HG02885 (cell line): ENCODE data around the gene KAZN.

Experiments used
- ATAC-seq: cut with Tn5 transposase; IDR thresholded peaks from one replicate; pipeline ENCODE4 v1.9.1; 2021; ENCODE audit warnings: mild to moderate bottlenecking; ENCODE audit not compliant: unreplicated experiment, poor library complexity

KAZN gene

DNA sequence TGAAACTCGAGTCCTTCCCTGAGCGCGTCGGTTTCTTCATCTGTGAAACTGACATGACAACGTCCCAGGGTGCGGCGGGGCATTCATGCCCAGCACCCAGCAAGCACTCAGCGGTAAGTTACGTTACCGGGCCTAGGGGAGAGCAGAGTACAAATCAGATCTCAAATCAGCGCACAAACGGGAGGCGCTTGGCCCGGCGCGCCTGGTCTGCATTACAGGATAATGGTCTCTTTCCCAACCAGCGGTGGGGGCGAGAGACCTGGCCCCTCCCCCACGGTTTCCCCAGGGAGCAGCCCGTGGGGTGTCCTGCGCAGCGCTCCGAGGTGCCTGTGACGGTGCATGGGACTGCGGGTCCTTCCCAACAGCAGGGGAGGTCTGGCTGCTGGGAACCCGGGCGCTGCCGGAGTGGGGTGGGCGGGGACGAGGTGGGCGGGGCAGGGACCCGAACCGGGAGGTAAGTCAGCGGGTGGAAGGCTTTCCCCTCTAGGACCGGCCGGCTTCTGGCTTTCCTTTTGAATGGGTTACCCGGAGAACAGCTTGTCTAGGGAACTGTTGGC is 556.1 kb downstream of the KAZN start:
- no peak for ATAC-seq

DNA sequence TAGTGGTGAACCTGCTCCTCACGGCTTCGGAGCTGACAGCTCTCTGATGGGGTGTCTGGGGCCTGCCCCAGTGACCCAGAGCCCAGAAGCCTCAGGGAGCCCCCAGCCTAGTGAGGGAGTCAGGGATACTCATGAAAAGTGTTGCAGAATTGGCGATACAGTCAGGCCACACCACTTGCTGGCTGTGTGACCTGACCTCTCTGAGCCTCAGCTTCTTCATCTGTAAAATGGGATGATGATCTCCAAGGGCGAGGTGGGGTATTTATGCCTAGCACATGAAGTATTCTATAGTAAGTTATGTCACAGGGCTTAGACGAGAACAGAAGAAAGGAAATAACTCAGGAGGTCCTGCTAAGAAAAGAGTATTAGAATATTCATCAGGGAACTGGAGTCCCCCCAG is 556.7 kb downstream of the KAZN start:
- ATAC-seq, result no peak

DNA sequence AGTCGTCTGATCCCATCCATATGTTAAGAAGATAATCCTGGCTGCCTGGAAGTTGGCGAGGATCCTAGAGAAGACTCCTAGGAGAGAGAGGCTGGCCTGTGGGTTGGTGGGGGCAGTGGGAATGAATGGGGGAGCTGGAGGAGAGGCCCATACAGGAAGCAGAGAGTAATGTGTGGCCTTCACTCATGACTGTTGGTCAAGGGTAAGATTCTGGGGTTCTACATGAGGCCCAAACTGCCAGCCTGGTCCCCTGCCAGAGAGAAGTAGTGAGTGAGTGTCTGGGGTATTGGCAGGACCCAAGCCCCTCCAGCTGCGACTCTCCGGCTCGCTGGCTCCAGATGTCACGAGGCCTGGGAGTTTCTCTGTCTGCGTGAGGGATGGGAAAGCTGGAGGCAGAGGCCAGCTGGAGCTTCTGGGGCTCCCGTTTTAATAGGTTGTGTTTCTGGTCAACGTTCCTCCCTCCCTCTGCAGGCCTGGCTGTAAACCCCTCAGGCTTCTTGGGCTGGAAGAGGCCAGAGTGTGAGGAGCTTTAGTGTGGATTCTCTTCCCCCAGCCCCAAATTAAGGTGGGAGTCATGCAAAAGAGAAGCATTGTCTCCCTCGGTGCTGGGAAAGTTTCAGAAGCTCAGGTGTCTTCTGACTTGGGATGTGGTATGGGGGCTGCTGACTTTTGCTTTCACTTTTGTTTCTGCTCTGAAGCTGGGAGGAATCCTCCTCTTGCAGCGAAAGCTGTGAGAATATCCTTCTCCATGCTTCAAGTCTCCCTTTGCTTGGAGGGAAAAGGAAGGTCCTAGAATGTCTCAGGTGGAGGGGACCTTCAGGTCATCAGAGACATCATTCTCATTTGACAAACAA is 557.6 kb downstream of the KAZN start:
- ATAC-seq, result no peak

DNA sequence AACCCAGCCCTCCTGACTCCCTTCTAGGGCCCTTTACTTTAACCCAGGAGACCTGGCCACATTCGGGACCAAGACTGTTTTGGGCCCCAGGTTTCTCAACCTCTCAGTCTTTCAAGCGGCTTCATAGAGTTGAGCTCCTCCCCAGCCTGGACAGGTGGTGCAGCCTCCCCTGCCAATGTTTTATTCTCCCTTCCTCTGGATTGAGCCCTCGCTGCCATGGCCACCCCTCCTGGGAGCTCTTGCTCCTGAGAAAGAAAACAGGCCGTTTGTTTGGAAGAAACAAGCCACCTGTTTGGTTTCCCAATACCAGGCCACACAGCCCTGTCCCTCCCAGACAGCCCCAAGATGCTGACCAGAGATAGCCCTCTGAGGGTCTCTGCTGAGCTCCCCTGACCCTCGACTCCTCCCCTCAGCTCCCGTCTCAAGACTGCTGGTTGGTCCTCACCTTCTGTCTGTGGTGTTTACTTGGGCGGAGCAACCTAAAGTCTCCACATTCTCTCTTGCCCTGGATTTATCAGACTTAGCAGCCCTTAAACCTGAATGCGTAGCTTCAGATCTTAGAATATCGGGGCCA is 558.4 kb downstream of the KAZN start:
- ATAC-seq, result no peak

DNA sequence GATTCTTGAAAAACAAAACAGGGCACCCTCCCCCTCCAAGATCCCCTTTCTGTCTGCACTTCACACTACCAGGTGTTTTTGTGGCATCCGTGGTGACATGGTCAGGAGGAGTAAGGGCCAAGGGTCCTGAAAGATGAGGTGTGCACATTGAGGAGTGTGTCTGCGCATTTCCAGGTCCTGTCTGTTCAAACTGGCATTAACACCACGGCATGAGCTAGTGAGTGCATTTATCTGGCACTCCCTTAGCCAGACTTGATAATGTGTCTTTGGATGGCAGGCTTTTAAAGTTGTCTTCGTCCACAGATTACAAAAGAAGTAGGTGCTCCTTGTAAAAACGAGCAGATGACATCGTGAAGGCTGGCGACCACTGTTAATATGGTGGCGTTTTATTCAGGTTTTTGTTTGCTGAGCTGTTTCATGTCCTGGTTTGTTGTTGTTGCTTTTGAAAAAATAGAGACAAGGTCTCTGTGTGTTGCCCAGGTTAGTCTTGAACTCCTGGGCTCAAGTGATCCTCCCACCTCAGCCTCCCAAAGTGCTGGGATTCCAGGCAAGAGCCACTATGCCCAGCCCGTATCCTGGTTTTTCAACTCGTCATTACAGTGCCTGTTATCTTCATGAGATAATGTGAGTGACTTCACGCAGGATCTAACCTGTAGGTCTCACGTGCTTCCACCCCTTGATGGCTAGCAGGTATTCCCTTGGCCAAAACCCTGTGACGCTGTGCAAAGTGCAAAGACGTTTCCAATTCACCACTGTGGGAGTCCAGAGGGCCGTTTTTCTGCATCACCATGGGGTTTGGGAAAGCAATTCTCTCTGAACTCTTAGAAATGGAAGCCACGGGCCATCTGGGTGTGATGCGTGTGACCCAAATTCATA is 559.3 kb downstream of the KAZN start:
- no peak for ATAC-seq

DNA sequence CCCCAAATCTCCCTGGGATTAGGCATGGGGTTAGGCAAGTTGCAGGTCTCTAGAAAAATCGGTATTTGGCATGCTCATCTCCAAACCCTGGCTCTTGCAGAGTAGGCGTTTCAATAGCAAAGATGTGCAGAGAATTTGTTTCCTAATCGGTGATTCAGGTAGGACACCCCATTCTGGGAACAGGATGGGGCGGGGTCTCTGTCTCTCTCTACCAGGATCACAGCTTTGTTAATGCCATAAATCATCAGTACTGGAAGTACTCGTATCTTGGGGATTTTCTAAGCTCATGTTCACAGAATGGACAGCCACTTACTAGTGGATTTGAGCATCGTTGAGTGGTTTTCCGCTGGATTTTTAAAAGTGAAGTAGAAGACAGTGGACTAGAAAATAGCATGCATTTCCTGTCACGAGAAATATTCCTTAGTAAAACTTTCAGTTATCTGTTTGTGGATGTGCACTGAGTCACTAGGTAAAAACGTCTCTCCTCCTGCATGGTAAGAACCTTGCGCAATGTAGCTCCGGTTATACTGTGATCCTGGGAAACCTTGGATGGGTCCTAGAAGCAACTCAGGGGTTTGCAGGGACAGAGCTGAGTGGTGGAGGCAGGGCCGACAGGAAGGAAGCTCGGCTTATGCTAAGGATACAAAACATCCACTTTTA is 560.2 kb downstream of the KAZN start:
- ATAC-seq, result no peak

DNA sequence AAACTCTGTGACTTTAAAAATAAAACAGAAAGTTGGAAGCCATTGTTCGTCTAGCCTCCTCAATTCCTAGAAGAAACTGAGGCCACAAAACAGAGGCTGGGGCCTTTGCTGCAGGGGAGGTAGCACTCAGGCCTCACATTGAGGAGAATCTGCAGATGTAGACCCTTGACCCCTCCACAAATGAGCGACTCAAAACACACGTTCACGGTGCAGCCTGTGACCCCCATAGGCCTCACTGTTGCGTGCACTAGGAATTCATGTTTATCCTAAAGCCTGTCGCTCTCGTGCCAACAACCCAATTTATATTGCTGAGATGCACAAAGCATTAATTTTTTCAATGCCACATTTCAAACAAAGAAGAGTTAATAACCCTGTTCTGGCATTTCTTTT is 560.7 kb downstream of the KAZN start:
- no peak for ATAC-seq

DNA sequence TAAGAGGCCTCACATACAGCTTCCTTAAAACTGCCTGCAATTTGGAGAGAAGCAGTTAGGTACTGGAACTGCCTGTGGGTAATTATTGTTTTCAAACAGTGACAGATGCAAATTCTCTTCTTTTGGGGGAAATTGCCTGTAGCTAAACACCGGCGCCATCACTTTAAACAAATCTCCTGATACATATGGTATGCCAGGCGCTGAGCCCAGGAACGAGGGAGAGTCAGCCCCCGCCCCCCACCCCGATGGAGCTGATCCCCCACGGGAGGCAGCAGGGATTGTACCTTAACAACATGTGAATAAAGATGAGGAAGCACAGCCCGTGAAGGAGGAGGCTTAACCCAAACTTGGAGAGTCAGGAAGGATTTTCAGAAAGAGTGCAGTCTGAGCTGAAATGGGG is 562.1 kb downstream of the KAZN start:
- no peak for ATAC-seq

DNA sequence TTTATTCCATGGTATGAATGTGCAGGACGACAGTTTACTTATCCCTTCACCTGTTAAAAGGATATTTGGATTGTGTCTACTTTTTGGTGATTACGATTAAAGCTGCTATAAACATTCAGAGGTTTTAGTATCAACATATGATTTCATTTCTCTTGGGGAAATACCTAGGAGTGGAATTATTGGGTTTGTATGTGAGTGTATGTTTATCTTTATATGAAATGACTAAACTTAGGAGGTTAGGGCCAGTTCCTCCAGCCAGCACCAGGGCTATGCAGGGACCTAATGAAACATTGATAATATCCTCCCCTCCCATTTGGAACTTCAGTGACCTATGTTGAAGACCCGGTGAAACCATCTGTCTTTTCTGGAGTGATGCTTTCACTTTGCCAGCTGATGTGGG is 568.9 kb downstream of the KAZN start:
- no peak for ATAC-seq
